IMR-90 (cell line): ENCODE results near the gene SPCS2. TPM values are rescaled to one million over a fixed set of nuclear protein-coding genes. Genes with fewer than 3 reads are reported as not detected.

Experiments used
- ATAC-seq: fragments of 200-7000 bp; cut with Tn5 transposase; 2 replicates; pipeline ENCODE4 v1.9.1; 2020; ENCODE audit warnings: low read depth, mild to moderate bottlenecking, moderate library complexity
- BruUV-seq: library from RNA; stranded (reverse); fragments of 400-500 nt; replicated peaks from 2 replicates; lab custom pipeline; 2021; lab: Mats Ljungman, UMichigan
- CTCF ChIA-PET: fragments of 300-600 bp; formaldehyde crosslinking; extraction: SDS; loops from one replicate; lab custom pipeline; 2021; ENCODE audit warnings: antibody characterized with exemption; lab: Yijun Ruan, JAX
- POLR2A ChIA-PET: fragments of 300-600 bp; sonication (Branson Sonifier 250); formaldehyde crosslinking; loops from one replicate; lab custom pipeline; 2022; ENCODE audit warnings: antibody characterized with exemption; ENCODE audit not compliant: unreplicated experiment; lab: Charles Lee
- DNase-seq: peaks from one replicate; pipeline ENCODE4 v3.0.0; 2013
- H2AFZ ChIP-seq: replicated peaks from 2 replicates; pipeline ENCODE3; 2013; ENCODE audit warnings: low read length, mild to moderate bottlenecking; ENCODE audit not compliant: poor library complexity
- H2AK5ac ChIP-seq: 2 replicates; pipeline ENCODE4 v1.6.1; 2013; ENCODE audit warnings: low read depth, low read length, inconsistent platforms
- H2AK9ac ChIP-seq: replicated peaks from 2 replicates; pipeline ENCODE3; 2013; ENCODE audit warnings: mild to moderate bottlenecking, low read depth, low read length, moderate library complexity; ENCODE audit not compliant: poor library complexity
- H2BK120ac ChIP-seq: 2 replicates; pipeline ENCODE4 v1.6.1; 2013; ENCODE audit warnings: low read depth, low read length, inconsistent platforms
- H2BK15ac ChIP-seq: 3 replicates; pipeline ENCODE4 v1.6.1; 2013; ENCODE audit warnings: low read depth, low read length, inconsistent platforms
- H2BK20ac ChIP-seq: 2 replicates; pipeline ENCODE4 v1.6.1; 2013; ENCODE audit warnings: low read depth, mild to moderate bottlenecking, inconsistent platforms, low read length, moderate library complexity
- H2BK5ac ChIP-seq: 2 replicates; pipeline ENCODE4 v1.6.1; 2013; ENCODE audit warnings: mild to moderate bottlenecking, low read depth, low read length, inconsistent platforms; ENCODE audit not compliant: poor library complexity, severe bottlenecking
- H3K14ac ChIP-seq: replicated peaks from 2 replicates; pipeline ENCODE4 v1.6.1; 2013; ENCODE audit warnings: low read depth, low read length, inconsistent platforms
- H3K18ac ChIP-seq: 2 replicates; pipeline ENCODE4 v1.6.1; 2013; ENCODE audit warnings: low read depth, low read length, control low read depth
- H3K23ac ChIP-seq: 2 replicates; pipeline ENCODE4 v1.6.1; 2013; ENCODE audit warnings: low read depth, low read length, inconsistent platforms
- H3K27ac ChIP-seq: 2 replicates; pipeline ENCODE4 v1.5.1; 2013; ENCODE audit warnings: mild to moderate bottlenecking, control low read depth, low read length; ENCODE audit not compliant: insufficient read depth
- H3K27me3 ChIP-seq: 2 replicates; pipeline ENCODE4 v1.6.1; 2013; ENCODE audit warnings: low read length; ENCODE audit not compliant: control insufficient read depth, insufficient read depth
- H3K36me3 ChIP-seq: 2 replicates; pipeline ENCODE4 v1.6.1; 2013; ENCODE audit warnings: low read length, mixed read lengths; ENCODE audit not compliant: control insufficient read depth, insufficient read depth
- H3K4ac ChIP-seq: 2 replicates; pipeline ENCODE4 v1.6.1; 2013; ENCODE audit warnings: low read depth, low read length, inconsistent platforms
- H3K4me1 ChIP-seq: 2 replicates; pipeline ENCODE4 v1.6.1; 2013; ENCODE audit warnings: low read length, mixed read lengths; ENCODE audit not compliant: control insufficient read depth, insufficient read depth
- H3K4me2 ChIP-seq: 2 replicates; pipeline ENCODE4 v1.6.1; 2013; ENCODE audit warnings: low read depth, mild to moderate bottlenecking, control low read depth, low read length, moderate library complexity
- H3K4me3 ChIP-seq: 2 replicates; pipeline ENCODE4 v1.5.1; 2013; ENCODE audit warnings: low read depth, mild to moderate bottlenecking, control low read depth, low read length, moderate library complexity; ENCODE audit not compliant: insufficient read depth
- H3K56ac ChIP-seq: 2 replicates; pipeline ENCODE4 v1.6.1; 2013; ENCODE audit warnings: low read length, inconsistent platforms; ENCODE audit not compliant: insufficient read depth; ENCODE audit errors: extremely low read depth
- H3K79me1 ChIP-seq, 2 experiments: 2 replicates each; pipeline ENCODE4 v1.6.1; 2013; ENCODE audit warnings: low read length in 2 of 2, inconsistent platforms in 1 of 2, low read depth in 1 of 2
- H3K9ac ChIP-seq: 2 replicates; pipeline ENCODE4 v1.6.1; 2013; ENCODE audit warnings: low read depth, low read length, control low read depth
- H3K9me1 ChIP-seq: 2 replicates; pipeline ENCODE4 v1.6.1; 2013; ENCODE audit warnings: low read length, inconsistent platforms; ENCODE audit not compliant: insufficient read depth
- H3K9me3 ChIP-seq: 2 replicates; pipeline ENCODE4 v1.6.1; 2013; ENCODE audit warnings: low read length; ENCODE audit not compliant: control insufficient read depth, insufficient read depth
- H4K20me1 ChIP-seq: 2 replicates; pipeline ENCODE4 v1.6.1; 2013; ENCODE audit warnings: low read length, inconsistent platforms; ENCODE audit not compliant: insufficient read depth
- H4K5ac ChIP-seq: 2 replicates; pipeline ENCODE4 v1.6.1; 2013; ENCODE audit warnings: mild to moderate bottlenecking, low read depth, low read length, control low read depth
- H4K8ac ChIP-seq, 2 experiments: 2 replicates each; pipeline ENCODE4 v1.6.1; 2013; ENCODE audit warnings: low read depth in 2 of 2, low read length in 2 of 2, control low read depth in 1 of 2, inconsistent platforms in 1 of 2
- H4K91ac ChIP-seq: 2 replicates; pipeline ENCODE4 v1.6.1; 2013; ENCODE audit warnings: low read depth, low read length, inconsistent platforms; ENCODE audit not compliant: insufficient read depth
- BHLHE40 ChIP-seq: fragments of 150-350 bp; IDR thresholded peaks from 2 replicates; pipeline ENCODE4 v1.6.1; 2016; ENCODE audit warnings: mild to moderate bottlenecking, low read depth, low read length
- CEBPB ChIP-seq: IDR thresholded peaks from 2 replicates; pipeline ENCODE4 v1.6.1; 2012; ENCODE audit warnings: low read depth, low read length, improper control_type of control experiment
- CHD1 ChIP-seq: IDR thresholded peaks from 2 replicates; pipeline ENCODE4 v1.6.1; 2012; ENCODE audit warnings: low read depth, low read length, improper control_type of control experiment
- CTCF ChIP-seq: conservative IDR thresholded peaks from 2 replicates; pipeline ENCODE4 v1.5.1; 2012; ENCODE audit warnings: mild to moderate bottlenecking, low read depth, low read length, improper control_type of control experiment
- FOS ChIP-seq: fragments of 150-350 bp; IDR thresholded peaks from 2 replicates; pipeline ENCODE4 v1.6.1; 2016; ENCODE audit warnings: low read depth, low read length
- MAFK ChIP-seq: IDR thresholded peaks from 2 replicates; pipeline ENCODE4 v1.6.1; 2012; ENCODE audit warnings: low read depth, low read length, improper control_type of control experiment
- MAZ ChIP-seq: IDR thresholded peaks from 2 replicates; pipeline ENCODE4 v1.6.1; 2012; ENCODE audit warnings: low read depth, mild to moderate bottlenecking, low read length, improper control_type of control experiment, moderate library complexity, borderline replicate concordance
- MXI1 ChIP-seq: IDR thresholded peaks from 2 replicates; pipeline ENCODE4 v1.6.1; 2012; ENCODE audit warnings: low read depth, mild to moderate bottlenecking, low read length, moderate library complexity, borderline replicate concordance
- POLR2A ChIP-seq: IDR thresholded peaks from 2 replicates; pipeline ENCODE4 v1.6.1; 2012; ENCODE audit warnings: mild to moderate bottlenecking, low read depth, low read length
- RCOR1 ChIP-seq: IDR thresholded peaks from 2 replicates; pipeline ENCODE4 v1.6.1; 2012; ENCODE audit warnings: mild to moderate bottlenecking, low read length, improper control_type of control experiment; ENCODE audit not compliant: insufficient replicate concordance
- USF2 ChIP-seq: fragments of 150-350 bp; IDR thresholded peaks from 2 replicates; pipeline ENCODE4 v1.6.1; 2017; ENCODE audit warnings: mild to moderate bottlenecking, antibody characterized with exemption, low read length, low read depth
- WGBS, 2 experiments: methylation state at CpG; one replicate each; pipeline versions ENCODE4 v1.1.5 to v1.1.7; 2013; ENCODE audit warnings: missing lambda C conversion rate in 2 of 2; ENCODE audit not compliant: insufficient read length in 1 of 2; ENCODE audit errors: extremely low coverage in 2 of 2; 5-methylcytosine and 5-hydroxymethylcytosine counted together
- dilution Hi-C: fragments of 300-500 bp; cut with HindIII; formaldehyde crosslinking; loops from one replicate; pipeline ENCODE4 v1.14.3; 2018; ENCODE audit warnings: low sequenced_read_pairs; ENCODE audit not compliant: unreplicated experiment
- in situ Hi-C: fragments of 300-500 bp; cut with MboI; formaldehyde crosslinking; loops from 3 replicates; pipeline ENCODE4 v1.14.3; 2019; ENCODE audit warnings: low sequenced_read_pairs, inconsistent platforms, mixed read lengths
- intact Hi-C: fragments of 100-400 bp; cut with micrococcal nuclease; formaldehyde crosslinking; loops from 2 replicates; pipeline ENCODE4 v1.10.0; 2022
- polyA plus RNA-seq, 3 experiments: library from polyadenylated mRNA; depleted of rRNA; stranded (reverse); fragments of >200 nt; gene quantifications; 2 replicates each; pipeline ENCODE4 v1.2.3, GENCODE V29; 2012; ENCODE audit warnings: low replicate concordance in 1 of 3
- total RNA-seq: library from RNA; depleted of rRNA; stranded (reverse); fragments of >200 nt; gene quantifications from 2 replicates; pipeline ENCODE4 v1.2.3, GENCODE V29; 2012

Gene SPCS2
- total and polyA plus RNA-seq, 2 of the 4 experiments (the other 2 are of a cell fraction), result 15.4 to 76.0 TPM

- H3K23ac ChIP-seq, result no peak overlapping the region
- H3K14ac ChIP-seq, result no peak overlapping the region
- H3K36me3 ChIP-seq, result peaks cover 4% of the 10 kb centered on the region; the same call in 1 of the 2 replicates
- dilution Hi-C loops (no loop called here), intact Hi-C loops (no loop called here), in situ Hi-C loops (no loop called here)
- H3K79me1 ChIP-seq, result peaks cover 17 to 67% of the 10 kb centered on the region in 2 experiments; a peak in 3 of 4 replicates
- no CpG with 5 or more reads among the region's 5 CpGs for WGBS, 2 experiments
- no peak overlapping the region for H3K4me2 ChIP-seq
- peaks cover 64% of the 10 kb centered on the region for H4K20me1 ChIP-seq
- no peak for TF ChIP-seq CTCF
- no peak for TF ChIP-seq POLR2A
- no peak for TF ChIP-seq RCOR1
- no peak for TF ChIP-seq FOS
- no peak for TF ChIP-seq MAFK
- no peak for TF ChIP-seq CHD1
- no peak for TF ChIP-seq CEBPB
- no peak for TF ChIP-seq BHLHE40
- TF ChIP-seq USF2, result no peak
- TF ChIP-seq MXI1, result no peak
- no peak for TF ChIP-seq MAZ
- H4K91ac ChIP-seq, result no peak overlapping the region
- no peak overlapping the region for H2AK9ac ChIP-seq
- DNase-seq (no peak), ATAC-seq (no peak)
- H2AK5ac ChIP-seq, result no peak overlapping the region
- no peak overlapping the region for H3K4me3 ChIP-seq
- no peak overlapping the region for H2BK120ac ChIP-seq
- H3K9ac ChIP-seq, result no peak overlapping the region
- no TSS peak for BruUV-seq
- H2BK5ac ChIP-seq, result no peak overlapping the region
- H3K9me1 ChIP-seq, result peaks cover 11% of the 10 kb centered on the region
- H4K8ac ChIP-seq, result no peak overlapping the region
- H3K27me3 ChIP-seq, result no peaks in the 10 kb centered on the region
- H3K18ac ChIP-seq, result no peak overlapping the region
- H4K5ac ChIP-seq, result no peak overlapping the region
- H3K4ac ChIP-seq, result no peak overlapping the region
- H3K27ac ChIP-seq, result no peak overlapping the region
- H2AFZ ChIP-seq, result no peak overlapping the region
- peaks cover 9% of the 10 kb centered on the region for H3K4me1 ChIP-seq
- H2BK20ac ChIP-seq, result no peak overlapping the region
- ChIA-PET POLR2A (no interaction called here), CTCF (no interaction called here)
- H2BK15ac ChIP-seq, result no peak overlapping the region
- H3K9me3 ChIP-seq, result no peaks in the 10 kb centered on the region
- H3K56ac ChIP-seq, result no peak overlapping the region
Observed at GRCh38 chr11:74953451-74953850, 4.4 kb downstream of the SPCS2 start.
